ENCODE results near the gene SLC7A7.

SLC7A7 gene

DNA sequence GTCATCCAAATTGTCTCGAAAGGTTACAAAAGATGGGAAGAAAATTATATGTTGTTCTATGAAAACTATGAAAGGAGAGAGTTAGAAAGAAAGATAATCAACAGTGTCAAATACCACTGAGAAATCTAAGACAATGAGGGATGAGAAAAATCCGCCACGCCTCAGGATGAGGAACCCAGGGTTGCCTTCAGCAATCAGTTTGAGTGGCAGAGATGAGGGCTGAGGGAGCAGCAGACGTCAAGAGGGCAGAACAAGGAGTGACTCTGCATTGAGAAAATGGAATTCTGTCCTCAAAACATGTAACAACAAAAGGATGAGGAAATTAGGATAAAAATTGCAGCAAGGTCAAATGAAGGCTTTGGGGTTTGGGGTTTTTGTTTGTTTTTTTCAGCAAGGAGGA, 67.0 kb downstream of the SLC7A7 start:
- ChIA-PET POLR2A (no interaction called here), CTCF (no interaction called here)
- Histone ChIP-seq H3K4me1 (ENCODE audit: control insufficient read depth, insufficient read depth, low read length) (no peaks in the 10 kb centered on the region), H3K4me3 (ENCODE audit: low read depth, low read length) (no peak overlapping the region), H3K9me3 (ENCODE audit: control insufficient read depth, insufficient read depth, low read depth, low read length) (no peaks in the 10 kb centered on the region), H3K36me3 (ENCODE audit: control insufficient read depth in 2 of 2, insufficient read depth in 1 of 2, low read length in 2 of 2) (no peaks in the 10 kb centered on the region), H3K27ac (ENCODE audit: extremely low read depth, low read depth, low read length) (no peak overlapping the region)
- TF ChIP-seq SP7 (tag by site-specific recombination; IDR thresholded peaks at IDR 0.05) = no peak
- no peak for TF ChIP-seq KLF1 (tag by site-specific recombination; IDR thresholded peaks at IDR 0.05)
- no peak for TF ChIP-seq BCL11B (tag by site-specific recombination; IDR thresholded peaks at IDR 0.05; ENCODE audit: low read depth)
- TF ChIP-seq, protein P1, sequence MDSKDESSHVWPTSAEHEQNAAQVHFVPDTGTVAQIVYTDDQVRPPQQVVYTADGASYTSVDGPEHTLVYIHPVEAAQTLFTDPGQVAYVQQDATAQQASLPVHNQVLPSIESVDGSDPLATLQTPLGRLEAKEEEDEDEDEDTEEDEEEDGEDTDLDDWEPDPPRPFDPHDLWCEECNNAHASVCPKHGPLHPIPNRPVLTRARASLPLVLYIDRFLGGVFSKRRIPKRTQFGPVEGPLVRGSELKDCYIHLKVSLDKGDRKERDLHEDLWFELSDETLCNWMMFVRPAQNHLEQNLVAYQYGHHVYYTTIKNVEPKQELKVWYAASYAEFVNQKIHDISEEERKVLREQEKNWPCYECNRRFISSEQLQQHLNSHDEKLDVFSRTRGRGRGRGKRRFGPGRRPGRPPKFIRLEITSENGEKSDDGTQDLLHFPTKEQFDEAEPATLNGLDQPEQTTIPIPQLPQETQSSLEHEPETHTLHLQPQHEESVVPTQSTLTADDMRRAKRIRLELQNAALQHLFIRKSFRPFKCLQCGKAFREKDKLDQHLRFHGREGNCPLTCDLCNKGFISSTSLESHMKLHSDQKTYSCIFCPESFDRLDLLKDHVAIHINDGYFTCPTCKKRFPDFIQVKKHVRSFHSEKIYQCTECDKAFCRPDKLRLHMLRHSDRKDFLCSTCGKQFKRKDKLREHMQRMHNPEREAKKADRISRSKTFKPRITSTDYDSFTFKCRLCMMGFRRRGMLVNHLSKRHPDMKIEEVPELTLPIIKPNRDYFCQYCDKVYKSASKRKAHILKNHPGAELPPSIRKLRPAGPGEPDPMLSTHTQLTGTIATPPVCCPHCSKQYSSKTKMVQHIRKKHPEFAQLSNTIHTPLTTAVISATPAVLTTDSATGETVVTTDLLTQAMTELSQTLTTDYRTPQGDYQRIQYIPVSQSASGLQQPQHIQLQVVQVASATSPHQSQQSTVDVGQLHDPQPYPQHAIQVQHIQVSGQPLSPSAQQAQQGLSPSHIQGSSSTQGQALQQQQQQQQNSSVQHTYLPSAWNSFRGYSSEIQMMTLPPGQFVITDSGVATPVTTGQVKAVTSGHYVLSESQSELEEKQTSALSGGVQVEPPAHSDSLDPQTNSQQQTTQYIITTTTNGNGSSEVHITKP (tag by site-specific recombination; IDR thresholded peaks at IDR 0.05) = no peak
- no peak for TF ChIP-seq OSR2 (tag by site-specific recombination; IDR thresholded peaks at IDR 0.05)
- no peak for TF ChIP-seq MEIS1 (CRISPR knock-in tag; IDR thresholded peaks at IDR 0.05; ENCODE audit: borderline replicate concordance)
- no peak for TF ChIP-seq ZNF664 (tag by site-specific recombination; IDR thresholded peaks at IDR 0.05)
- no peak for TF ChIP-seq ZNF2 (tag by site-specific recombination; IDR thresholded peaks at IDR 0.05)
- TF ChIP-seq, protein P2, sequence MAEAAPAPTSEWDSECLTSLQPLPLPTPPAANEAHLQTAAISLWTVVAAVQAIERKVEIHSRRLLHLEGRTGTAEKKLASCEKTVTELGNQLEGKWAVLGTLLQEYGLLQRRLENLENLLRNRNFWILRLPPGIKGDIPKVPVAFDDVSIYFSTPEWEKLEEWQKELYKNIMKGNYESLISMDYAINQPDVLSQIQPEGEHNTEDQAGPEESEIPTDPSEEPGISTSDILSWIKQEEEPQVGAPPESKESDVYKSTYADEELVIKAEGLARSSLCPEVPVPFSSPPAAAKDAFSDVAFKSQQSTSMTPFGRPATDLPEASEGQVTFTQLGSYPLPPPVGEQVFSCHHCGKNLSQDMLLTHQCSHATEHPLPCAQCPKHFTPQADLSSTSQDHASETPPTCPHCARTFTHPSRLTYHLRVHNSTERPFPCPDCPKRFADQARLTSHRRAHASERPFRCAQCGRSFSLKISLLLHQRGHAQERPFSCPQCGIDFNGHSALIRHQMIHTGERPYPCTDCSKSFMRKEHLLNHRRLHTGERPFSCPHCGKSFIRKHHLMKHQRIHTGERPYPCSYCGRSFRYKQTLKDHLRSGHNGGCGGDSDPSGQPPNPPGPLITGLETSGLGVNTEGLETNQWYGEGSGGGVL (tag by site-specific recombination; IDR thresholded peaks at IDR 0.05) = no peak
- no peak for TF ChIP-seq ZNF433 (tag by site-specific recombination; IDR thresholded peaks at IDR 0.05; ENCODE audit: low read depth)
- no peak for TF ChIP-seq ZIC2 (tag by site-specific recombination; IDR thresholded peaks at IDR 0.05)
- no peak for TF ChIP-seq ZNF394 (tag by site-specific recombination; IDR thresholded peaks at IDR 0.05; ENCODE audit: borderline replicate concordance)
- TF ChIP-seq, protein P3, sequence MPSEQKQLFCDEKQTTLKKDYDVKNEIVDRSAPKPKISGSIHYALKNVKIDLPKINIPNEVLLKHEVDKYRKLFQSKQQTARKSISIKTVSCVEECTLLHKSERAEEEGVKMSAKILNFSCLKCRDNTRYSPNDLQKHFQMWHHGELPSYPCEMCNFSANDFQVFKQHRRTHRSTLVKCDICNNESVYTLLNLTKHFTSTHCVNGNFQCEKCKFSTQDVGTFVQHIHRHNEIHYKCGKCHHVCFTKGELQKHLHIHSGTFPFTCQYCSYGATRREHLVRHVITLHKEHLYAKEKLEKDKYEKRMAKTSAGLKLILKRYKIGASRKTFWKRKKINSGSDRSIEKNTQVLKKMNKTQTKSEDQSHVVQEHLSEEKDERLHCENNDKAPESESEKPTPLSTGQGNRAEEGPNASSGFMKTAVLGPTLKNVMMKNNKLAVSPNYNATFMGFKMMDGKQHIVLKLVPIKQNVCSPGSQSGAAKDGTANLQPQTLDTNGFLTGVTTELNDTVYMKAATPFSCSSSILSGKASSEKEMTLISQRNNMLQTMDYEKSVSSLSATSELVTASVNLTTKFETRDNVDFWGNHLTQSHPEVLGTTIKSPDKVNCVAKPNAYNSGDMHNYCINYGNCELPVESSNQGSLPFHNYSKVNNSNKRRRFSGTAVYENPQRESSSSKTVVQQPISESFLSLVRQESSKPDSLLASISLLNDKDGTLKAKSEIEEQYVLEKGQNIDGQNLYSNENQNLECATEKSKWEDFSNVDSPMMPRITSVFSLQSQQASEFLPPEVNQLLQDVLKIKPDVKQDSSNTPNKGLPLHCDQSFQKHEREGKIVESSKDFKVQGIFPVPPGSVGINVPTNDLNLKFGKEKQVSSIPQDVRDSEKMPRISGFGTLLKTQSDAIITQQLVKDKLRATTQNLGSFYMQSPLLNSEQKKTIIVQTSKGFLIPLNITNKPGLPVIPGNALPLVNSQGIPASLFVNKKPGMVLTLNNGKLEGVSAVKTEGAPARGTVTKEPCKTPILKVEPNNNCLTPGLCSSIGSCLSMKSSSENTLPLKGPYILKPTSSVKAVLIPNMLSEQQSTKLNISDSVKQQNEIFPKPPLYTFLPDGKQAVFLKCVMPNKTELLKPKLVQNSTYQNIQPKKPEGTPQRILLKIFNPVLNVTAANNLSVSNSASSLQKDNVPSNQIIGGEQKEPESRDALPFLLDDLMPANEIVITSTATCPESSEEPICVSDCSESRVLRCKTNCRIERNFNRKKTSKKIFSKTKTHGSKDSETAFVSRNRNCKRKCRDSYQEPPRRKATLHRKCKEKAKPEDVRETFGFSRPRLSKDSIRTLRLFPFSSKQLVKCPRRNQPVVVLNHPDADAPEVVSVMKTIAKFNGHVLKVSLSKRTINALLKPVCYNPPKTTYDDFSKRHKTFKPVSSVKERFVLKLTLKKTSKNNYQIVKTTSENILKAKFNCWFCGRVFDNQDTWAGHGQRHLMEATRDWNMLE (tag by site-specific recombination; conservative IDR thresholded peaks at IDR 0.05; ENCODE audit: low read depth) = no peak
- no peak for TF ChIP-seq ZNF239 (tag by site-specific recombination; IDR thresholded peaks at IDR 0.05)

DNA sequence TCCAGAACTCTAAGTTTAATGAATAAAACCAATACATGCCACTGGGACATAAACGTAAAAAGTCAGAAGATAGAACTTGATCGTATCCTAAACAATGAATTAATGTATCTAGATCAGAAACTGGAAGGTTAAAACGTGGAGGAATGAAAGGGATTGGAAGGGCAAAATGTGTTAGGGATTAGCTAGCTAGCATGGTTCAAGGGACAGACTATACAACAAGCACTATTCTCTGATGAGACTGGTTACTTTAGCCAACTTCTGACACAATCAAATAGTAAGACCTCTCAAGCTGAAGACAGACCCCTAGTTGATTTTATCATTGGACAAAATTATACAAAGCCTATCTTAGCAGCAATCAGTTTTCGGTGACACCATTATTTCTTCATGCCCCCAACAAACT, 67.5 kb downstream of the SLC7A7 start:
- Histone ChIP-seq H3K9me3 (ENCODE audit: control insufficient read depth, insufficient read depth, low read depth, low read length) (no peaks in the 10 kb centered on the region), H3K4me1 (ENCODE audit: control insufficient read depth, insufficient read depth, low read length) (no peaks in the 10 kb centered on the region), H3K27ac (ENCODE audit: extremely low read depth, low read depth, low read length) (no peak overlapping the region), H3K4me3 (ENCODE audit: low read depth, low read length) (no peak overlapping the region), H3K36me3 (ENCODE audit: control insufficient read depth in 2 of 2, insufficient read depth in 1 of 2, low read length in 2 of 2) (no peaks in the 10 kb centered on the region)
- POLR2A ChIA-PET = no interaction called here
- CTCF ChIA-PET = no interaction called here
- TF ChIP-seq MZF1 (tag by site-specific recombination; IDR thresholded peaks at IDR 0.05; ENCODE audit: borderline replicate concordance) (no peak), ZNF585B (tag by site-specific recombination; IDR thresholded peaks at IDR 0.05) (peak; percentile 82)
